GM23338 (cell line): ENCODE data around the gene ALG14.

Experiments
- CREB1 ChIP-seq: fragments of 250-450 bp; sonication (Bioruptor Pico); IDR thresholded peaks from 2 replicates; pipeline ENCODE4 v1.5.0; 2020; ENCODE audit warnings: low read depth, mild to moderate bottlenecking, moderate library complexity
- CTCF ChIP-seq, 2 experiments: fragments of 200-600 bp in 1 of 2; sonication (generic) in 1 of 2; conservative IDR thresholded peaks; 2 replicates each; pipeline versions ENCODE4 v1.5.1 to v1.6.1; 2016 to 2017; ENCODE audit warnings: antibody characterized with exemption in 2 of 2, low read depth in 2 of 2, mild to moderate bottlenecking in 2 of 2, moderate library complexity in 1 of 2
- POLR2AphosphoS5 ChIP-seq: IDR thresholded peaks from 2 replicates; pipeline ENCODE4 v1.6.1; 2016; ENCODE audit warnings: antibody characterized with exemption, low read depth
- ZNF114 ChIP-seq: fragments of 250-450 bp; sonication (Bioruptor Pico); IDR thresholded peaks from 2 replicates; pipeline ENCODE4 v1.5.0; 2020; ENCODE audit warnings: mild to moderate bottlenecking, moderate library complexity

- TF ChIP-seq CTCF (conservative IDR thresholded peaks at IDR 0.05; ENCODE audit: low read depth in 2 of 2) = no peak
- TF ChIP-seq ZNF114 (CRISPR knock-in tag) = no peak
- no peak for TF ChIP-seq CREB1
- TF ChIP-seq POLR2AphosphoS5 = no peak
These were observed 1.2 kb downstream of the ALG14 start for GRCh38 chr1:95071539-95071938.
